ENCODE data around the gene ADAT3. TPM values are rescaled to one million over a fixed set of nuclear protein-coding genes. Genes with fewer than 3 reads are reported as not detected.
A peak's percentile ranks its signal among the peaks of the same experiment; 100 is the strongest.
"Not testable (repeated sequence)": the region's sequence is repeated elsewhere in the genome, so short reads cannot be mapped to it uniquely, and the experiment has no call there.

ADAT3 gene
- polyA plus RNA-seq, 4 donors, result 0.96 to 5.2 (median 1.9) TPM

- DNase-seq (ENCODE audit: low read depth in 4 of 4, low spot score in 3 of 4), result no peak
These were observed 39.8 kb upstream of the ADAT3 start for GRCh38 chr19:1865172-1866010.

GRCh38 chr19:1866693-1867348 lies 38.4 kb upstream of the ADAT3 start:
- no peak for DNase-seq (ENCODE audit: low read depth in 4 of 4, low spot score in 3 of 4)

GRCh38 chr19:1867349-1867724 lies 37.9 kb upstream of the ADAT3 start:
- no peak for DNase-seq (ENCODE audit: low read depth in 4 of 4, low spot score in 3 of 4)

- no peak for DNase-seq (ENCODE audit: low read depth in 4 of 4, low spot score in 3 of 4)
These were observed 36.2 kb upstream of the ADAT3 start for GRCh38 chr19:1868971-1869370.

- DNase-seq (ENCODE audit: low read depth in 4 of 4, low spot score in 3 of 4), result no peak
These were observed 34.0 kb upstream of the ADAT3 start for GRCh38 chr19:1871140-1871597.

GRCh38 chr19:1871630-1872029 lies 33.6 kb upstream of the ADAT3 start:
- DNase-seq (ENCODE audit: low read depth in 4 of 4, low spot score in 3 of 4), result no peak

- no peak for DNase-seq (ENCODE audit: low read depth in 4 of 4, low spot score in 3 of 4)
These were observed 32.2 kb upstream of the ADAT3 start for GRCh38 chr19:1872807-1873523.

GRCh38 chr19:1873524-1874473 lies 31.4 kb upstream of the ADAT3 start:
- no peak for DNase-seq (ENCODE audit: low read depth in 4 of 4, low spot score in 3 of 4)

- DNase-seq (ENCODE audit: low read depth in 4 of 4, low spot score in 3 of 4), result no peak
These were observed 30.5 kb upstream of the ADAT3 start for GRCh38 chr19:1874554-1875185.

- DNase-seq (ENCODE audit: low read depth in 4 of 4, low spot score in 3 of 4), result not testable (repeated sequence)
These were observed 29.9 kb upstream of the ADAT3 start for GRCh38 chr19:1875265-1875645.

GRCh38 chr19:1875646-1876495 lies 29.3 kb upstream of the ADAT3 start:
- peak in 2 of 4 donors; percentile 75 to 81 for DNase-seq (ENCODE audit: low read depth in 4 of 4, low spot score in 3 of 4)

GRCh38 chr19:1876496-1877279 lies 28.5 kb upstream of the ADAT3 start:
- not testable (repeated sequence) for DNase-seq (ENCODE audit: low read depth in 4 of 4, low spot score in 3 of 4)

- DNase-seq (ENCODE audit: low read depth in 4 of 4, low spot score in 3 of 4), result not testable (repeated sequence)
These were observed 27.9 kb upstream of the ADAT3 start for GRCh38 chr19:1877280-1877660.

- DNase-seq (ENCODE audit: low read depth in 4 of 4, low spot score in 3 of 4), result not testable (repeated sequence)
These were observed 26.6 kb upstream of the ADAT3 start for GRCh38 chr19:1878583-1878982.

- not testable (repeated sequence) for DNase-seq (ENCODE audit: low read depth in 4 of 4, low spot score in 3 of 4)
These were observed 25.2 kb upstream of the ADAT3 start for GRCh38 chr19:1879982-1880381.

- DNase-seq (ENCODE audit: low read depth in 4 of 4, low spot score in 3 of 4), result no peak
These were observed 24.4 kb upstream of the ADAT3 start for GRCh38 chr19:1880611-1881392.

GRCh38 chr19:1881393-1882088 lies 23.7 kb upstream of the ADAT3 start:
- not testable (repeated sequence) for DNase-seq (ENCODE audit: low read depth in 4 of 4, low spot score in 3 of 4)
